Dedifferentiated amniotic fluid mesenchymal stem cell (primary cell): ENCODE results near the gene FREM3.
A peak's percentile ranks its signal among the peaks of the same experiment; 100 is the strongest.

ENCODE experiments used
- DNase-seq: peaks from one replicate; pipeline ENCODE4 v3.0.0-alpha.2; 2016; ENCODE audit errors: extremely low spot score

FREM3 gene

DNA sequence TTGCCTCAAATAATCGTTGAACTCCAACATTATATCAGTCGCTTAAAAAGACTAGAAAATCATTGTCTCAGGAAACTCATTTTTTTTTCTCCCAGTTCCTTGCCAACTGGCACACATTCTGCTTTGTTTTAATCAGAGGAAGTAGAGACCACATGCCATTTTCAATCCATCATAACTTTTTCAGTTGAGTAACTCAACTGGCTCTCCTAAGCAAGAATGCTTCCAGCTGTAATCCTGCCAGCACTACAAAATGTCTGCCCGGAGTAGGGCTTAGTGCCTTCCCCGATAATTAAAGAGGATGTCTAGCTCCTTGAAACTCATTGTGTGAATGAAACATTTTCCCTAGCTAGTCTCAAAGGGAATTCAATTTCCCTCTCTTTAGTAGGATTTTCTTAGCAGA is 33.0 kb downstream of the FREM3 start:
- DNase-seq, result peak; percentile 91

DNA sequence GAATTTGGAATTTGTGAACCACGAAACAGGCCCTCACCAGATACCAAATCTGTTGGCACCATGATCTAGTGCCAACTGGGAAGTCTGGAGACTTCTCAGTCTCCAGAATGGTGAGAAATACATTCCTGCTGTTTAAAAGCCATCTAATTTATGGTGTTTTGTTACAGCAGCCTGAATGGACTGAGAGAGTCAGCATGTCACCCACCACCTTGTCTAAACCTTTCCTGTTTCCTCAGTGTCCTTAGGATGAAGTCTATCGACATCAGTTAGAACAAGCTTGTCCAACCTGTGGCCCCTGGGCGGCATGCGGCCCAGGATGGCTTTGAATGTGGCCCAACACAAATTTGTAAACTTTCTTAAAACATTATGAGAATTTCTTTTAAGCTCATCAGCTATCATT is 42.1 kb downstream of the FREM3 start:
- no peak for DNase-seq

DNA sequence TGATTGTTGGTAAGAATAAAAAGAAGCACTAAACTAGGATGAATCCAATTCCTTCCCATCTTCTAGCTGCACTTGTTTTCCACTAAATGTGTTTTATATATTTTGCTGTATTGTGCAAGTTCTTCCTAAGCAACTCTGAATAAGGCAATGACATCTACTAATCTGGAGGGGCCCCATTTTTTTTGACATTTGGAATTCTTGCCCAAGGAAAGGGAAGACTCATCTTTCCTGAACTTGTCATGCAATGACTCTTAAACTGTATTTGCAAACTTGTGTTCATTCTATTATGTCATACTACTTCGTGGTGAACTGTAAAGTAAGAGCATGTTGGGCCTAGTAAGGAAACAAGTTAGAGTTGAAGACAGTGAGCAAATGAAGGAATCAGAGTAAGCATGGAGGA is 45.9 kb downstream of the FREM3 start:
- DNase-seq, result no peak

DNA sequence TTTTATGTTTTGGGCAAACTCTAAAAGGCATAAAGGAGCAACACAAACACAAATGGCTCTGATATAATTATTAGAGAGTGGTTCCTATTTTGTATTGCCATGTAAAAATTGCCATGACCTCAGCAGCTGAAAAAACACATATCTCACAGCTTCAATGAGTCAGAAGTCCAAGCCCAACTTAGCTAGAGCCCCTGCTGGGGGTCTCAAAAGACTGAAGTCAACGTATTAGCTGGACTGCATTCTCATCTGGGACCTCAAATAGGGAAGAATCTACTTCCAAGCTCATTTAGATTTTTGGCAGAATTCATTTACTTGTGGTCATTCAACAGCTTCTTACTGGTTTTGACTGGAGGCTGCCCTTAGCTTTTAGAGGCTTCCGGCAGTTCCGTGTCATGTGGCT is 47.4 kb downstream of the FREM3 start:
- DNase-seq, result no peak

DNA sequence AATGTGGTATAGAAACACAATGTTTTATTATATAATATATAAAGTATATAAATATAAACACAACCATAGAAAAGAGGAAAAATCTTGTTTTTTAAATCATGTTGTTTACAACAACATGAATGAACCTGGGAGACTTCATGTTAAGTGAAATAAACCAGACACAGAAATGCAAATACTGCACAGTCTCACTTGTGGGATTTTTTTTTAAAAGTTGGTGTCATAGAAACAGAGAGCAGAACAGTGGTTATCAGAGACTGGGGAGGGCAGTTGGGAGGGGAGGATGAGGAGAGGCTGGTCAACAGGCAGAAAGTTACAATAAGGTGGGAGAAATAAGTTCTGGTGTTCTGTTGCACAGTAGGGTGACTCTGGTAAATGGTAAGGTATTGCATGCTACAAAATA is 57.1 kb downstream of the FREM3 start:
- DNase-seq, result no peak

DNA sequence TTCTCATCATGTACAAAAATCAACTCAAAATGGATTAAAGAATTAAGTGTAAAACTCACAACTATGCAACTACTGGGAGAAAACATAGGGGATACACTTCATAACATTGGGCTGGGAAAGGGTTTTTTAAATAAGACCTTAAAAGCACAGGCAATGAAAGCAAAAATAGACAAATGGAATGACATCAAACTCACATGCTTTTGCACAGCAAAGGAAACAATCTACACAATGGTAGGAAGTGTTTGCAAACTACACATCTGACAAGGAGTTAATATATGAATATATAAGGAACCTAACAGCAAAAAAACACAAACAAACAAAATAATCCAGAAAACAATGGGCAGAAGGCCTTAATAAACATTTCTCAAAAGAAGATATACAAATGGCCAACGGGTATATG is 57.9 kb downstream of the FREM3 start:
- DNase-seq, result no peak

DNA sequence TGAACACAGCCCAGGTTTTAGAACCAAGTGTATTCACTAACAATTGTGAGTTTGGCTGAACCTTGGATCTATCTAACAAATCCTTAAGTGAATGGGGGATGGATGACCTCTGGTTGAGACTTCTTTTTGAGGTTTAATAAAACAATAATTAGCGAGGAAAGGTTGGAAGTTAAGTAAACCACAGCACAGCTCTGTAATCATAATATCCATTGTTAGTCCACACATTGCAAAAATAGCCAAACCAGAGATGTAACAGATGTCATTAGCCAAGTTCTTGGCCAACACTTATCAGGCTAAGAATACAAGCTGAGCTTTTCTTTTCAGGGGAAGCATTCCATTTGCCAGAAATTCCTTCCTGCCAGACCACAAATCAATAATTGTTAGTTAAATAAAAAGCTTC is 59.1 kb downstream of the FREM3 start:
- no peak for DNase-seq

DNA sequence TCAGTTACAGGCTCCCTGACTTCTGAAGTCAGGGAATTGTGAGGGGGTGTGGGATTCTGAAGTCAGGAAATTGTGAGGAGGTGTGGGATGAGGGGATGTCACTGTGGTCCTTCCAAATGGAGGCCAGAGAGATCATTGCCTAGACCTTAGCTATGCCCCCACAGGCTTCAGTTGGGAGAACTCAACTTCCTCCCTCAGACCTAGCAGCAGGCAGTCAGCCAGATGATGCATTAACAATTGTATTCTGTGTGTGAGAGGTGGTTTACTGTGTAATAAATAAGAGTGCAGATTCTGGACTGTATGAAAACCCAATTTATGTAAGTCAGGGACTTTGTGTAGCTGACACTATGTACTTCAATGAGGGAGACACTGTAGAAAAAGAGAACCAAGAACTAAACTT is 65.7 kb downstream of the FREM3 start:
- DNase-seq, result no peak

DNA sequence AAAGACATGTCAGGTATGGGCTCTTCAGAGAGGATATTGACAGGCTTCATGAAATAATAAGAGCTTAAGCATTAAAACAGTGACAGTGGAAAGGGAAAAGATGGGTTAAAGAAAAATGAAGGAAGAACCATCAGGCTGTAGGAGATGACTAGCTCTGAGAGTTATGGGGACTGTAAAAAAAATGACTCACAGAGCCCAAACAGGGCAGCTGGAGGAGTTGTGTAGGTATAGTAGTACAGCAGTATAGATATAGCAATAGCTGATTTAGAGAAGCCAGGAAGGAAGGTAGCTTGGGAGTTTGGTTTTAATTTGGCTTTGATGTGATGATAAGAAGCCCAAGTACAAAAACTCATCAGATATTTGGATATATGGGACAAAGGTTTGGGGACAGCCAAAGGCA is 66.6 kb downstream of the FREM3 start:
- no peak for DNase-seq

DNA sequence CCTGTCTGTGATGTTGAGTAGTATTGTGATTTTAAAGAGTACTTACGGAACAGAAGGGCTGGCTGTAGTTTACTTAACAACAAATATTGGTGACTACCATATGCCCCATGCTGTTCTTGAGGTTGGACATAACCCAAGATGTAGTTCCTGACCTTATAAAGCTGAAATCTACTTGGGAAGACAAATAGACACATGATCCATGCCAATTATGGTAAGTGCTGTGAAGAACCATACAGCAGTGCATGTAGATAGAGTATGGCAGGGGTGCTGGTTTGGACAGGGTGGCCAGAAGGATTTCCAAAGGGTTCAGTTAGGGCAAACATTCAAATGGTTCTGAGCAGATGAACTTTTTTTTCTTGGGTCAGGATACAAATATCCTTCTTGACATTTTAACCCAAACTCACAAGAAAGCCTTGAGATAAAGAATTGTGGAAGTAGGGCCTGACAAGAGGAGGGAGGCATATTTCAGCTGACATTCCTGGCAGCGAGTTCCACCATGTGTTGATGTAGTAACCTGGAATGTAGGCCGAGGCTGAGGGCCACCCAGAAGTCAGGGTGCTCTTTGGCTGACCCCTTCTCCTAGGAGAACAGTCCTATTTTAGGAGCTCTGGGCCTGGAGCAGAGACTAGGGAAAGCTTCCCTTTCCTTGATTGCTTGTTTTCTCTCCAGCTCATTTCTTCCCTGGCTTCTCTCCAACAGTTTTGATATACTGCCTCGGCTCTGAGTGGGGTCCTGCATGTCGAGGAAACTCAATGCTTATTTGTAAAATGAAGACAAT is 74.2 kb downstream of the FREM3 start:
- peak; percentile 43 for DNase-seq

DNA sequence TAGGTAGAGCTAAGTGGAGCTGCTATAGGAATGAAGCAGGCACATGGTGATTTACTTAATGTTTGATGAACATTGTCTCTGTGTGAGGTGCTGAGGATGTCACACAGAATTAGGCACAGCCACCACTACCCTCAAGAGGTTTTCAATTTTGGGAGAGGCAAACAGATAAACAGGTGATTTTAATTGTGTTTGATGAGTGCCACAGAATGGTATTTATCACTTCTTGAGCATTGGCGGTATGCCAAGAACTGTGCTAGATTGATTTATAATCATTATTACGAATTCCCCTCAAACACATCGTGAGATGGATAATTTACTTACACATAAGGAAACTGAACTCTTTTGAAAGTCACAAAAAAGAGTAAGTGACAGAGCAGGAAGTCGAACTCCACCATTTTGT is 74.8 kb downstream of the FREM3 start:
- no peak for DNase-seq

DNA sequence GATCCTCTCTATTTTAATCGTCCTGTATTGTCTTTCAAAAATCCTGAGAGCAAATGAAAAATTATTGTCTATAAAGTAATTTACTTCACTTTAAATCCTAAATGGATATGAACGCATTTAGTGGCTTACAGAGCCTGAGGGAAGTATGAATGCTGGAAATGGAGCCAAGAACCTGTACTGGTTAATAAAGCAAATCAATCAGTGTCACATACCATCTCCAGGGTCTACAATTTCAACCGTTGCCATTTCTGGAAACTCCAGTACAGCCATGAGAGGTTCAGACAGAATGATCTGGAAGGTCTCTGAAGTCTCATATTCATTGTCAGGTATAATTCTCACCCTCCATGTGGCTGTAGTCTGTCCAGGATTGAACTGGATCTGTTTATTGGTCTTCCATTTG is 76.6 kb downstream of the FREM3 start:
- DNase-seq, result no peak

DNA sequence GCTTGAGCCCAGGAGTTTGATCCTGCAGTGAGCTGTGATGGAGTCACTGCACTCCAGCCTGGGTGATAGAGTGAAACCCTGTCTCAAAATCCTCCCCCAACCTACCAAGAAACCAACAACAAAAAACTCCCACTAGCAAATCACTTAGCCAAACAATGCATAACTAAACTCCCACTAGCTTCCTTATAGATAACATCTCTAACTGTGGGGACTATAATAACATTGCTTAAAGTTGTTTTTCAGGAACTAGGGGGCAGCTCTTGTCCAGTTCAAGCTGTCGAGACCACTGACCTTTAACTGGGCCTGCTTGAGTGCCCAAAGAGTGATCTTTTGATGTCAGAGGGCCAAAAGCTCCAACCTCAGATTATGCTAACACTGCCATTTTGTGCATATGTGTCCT is 81.7 kb downstream of the FREM3 start:
- no peak for DNase-seq

DNA sequence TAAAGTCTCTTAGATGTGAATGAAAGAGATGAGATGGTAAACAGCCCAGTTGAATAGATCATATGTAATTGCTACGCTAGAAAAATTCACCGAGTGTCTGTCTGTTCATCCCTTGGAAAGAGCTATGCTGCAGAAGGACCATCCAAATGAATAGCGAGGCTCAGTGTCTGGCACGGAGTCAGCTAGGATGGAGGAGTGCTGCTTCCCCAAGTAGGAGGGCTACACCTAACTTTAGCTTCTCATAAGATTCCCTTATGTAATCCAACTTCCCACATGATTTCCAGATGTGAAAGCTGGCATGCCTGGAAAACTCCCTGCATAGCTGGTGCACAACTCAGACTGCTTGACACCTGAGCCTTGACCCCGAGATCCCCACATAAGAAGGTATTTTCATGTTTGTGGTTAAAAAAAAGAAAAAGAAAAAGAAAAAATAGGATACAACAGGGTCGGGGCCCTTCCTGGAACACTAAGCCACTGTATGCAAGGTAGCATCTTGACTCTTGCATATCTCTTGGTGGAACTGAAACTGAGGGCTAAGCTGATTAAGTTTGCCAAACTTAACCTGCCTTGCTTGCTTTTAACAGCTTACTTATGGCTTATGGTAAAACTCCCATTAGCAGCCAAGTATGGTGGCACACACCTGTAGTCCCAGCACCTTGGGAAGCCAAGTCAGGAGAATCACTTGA is 82.3 kb downstream of the FREM3 start:
- no peak for DNase-seq

DNA sequence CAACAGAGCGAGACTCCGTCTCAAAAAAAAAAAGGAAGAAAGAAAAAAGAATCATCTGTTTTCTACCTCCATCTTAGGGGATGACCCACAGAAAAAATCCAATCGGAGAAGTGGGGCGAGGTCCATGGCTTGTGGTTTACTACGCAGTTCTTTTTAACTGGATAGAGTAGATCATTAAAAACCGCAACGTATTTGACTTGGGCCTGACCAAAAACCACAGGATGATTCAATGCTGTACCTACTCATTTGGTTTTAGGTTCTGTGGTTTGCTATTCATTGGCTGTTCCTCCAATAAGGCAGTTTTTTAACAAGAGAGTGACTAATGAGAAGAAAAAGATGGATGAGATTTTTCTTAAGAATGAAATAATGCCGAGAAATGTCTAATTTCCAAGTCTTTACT is 83.7 kb downstream of the FREM3 start:
- DNase-seq, result no peak

DNA sequence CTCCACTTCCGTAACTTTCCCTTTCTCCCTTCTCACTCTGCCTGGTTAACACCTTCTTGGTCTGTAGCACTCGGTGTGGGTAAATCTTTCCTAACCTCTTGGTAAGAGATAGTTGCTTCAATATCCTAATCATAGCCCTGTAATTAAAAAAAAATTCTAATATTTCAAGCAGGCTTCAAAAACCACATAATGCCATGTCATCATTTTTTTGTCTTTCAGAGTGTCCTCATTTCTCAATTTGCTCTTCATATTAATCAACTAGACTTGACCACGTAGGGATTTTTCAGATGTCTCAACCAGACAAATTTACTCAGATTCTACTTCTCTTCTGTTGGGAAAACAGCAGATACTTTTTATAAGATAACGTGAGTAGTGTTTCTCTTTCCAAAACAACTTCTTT is 91.0 kb downstream of the FREM3 start:
- DNase-seq, result no peak

DNA sequence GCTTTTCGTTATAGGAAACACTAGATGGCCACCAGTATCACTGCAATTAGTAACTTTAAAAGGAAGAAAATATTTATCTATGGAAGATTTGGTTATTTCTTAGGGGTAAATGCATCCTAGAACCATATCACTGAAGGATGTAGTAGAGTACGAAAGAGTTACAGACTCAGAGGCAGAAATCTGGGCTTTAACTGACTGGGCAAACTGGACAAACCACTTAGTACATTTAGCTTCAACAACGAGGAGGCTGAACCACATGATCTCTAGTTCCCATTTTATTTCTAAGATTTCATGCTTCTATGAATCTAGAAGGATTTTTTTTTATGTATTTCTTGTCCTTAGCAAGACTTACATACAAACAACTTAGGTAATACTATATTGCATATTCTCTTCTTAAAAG is 94.0 kb downstream of the FREM3 start:
- no peak for DNase-seq

DNA sequence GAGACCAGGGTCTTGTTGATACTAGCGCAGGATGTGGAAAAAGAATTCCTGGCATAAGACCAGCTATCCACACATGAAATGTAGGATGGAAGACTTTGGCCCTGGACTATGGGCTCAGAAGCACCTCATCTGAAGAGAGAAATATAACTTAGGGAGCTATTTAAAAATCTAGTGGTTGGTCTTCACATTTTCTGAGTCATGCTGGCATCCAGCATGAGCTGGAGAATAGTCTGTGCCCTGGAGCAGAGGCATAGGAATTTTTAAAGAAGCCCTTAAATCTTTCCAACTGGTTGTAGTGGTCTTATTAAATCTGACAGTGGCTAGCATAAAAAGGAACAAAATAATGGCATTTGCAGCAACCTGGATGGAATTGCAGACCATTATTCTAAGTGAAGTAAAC is 100.6 kb downstream of the FREM3 start:
- peak; percentile 43 for DNase-seq

DNA sequence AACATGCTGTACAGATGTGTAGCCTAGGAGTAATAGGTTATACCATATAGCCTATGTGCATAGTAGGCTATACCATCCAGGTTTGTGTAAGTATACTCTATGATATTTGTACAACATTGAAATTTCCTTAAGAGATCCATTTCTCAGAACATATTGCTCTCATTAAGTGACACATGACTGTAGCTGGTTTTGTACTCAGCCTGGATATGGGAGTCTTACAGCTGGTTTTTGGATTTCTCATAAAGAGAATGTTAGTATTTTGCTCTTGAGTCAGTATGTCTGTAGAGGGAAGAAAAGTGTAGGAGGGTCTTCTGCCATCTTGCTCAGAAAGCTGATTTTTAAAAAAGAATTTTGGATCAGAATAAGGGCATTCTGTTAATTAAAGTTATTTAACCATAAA is 101.7 kb downstream of the FREM3 start:
- DNase-seq, result no peak

DNA sequence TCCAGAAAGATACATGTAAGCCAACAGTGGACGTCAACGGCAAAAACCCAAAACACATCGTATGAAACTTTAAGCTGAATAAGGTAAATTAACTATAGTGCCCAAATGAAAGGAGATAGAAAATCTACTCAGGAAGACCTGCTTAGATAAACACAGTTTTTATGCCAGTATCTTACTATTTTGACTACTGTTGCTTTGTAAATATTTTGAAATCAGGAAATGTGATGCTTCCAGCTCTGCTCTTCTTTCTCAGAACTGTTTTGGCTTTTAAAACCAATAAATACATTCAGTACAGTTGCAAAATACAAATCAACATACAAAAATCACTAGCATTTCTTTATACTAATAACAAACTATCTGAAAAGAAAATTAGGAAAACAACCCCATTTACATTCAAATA is 103.2 kb downstream of the FREM3 start:
- no peak for DNase-seq

DNA sequence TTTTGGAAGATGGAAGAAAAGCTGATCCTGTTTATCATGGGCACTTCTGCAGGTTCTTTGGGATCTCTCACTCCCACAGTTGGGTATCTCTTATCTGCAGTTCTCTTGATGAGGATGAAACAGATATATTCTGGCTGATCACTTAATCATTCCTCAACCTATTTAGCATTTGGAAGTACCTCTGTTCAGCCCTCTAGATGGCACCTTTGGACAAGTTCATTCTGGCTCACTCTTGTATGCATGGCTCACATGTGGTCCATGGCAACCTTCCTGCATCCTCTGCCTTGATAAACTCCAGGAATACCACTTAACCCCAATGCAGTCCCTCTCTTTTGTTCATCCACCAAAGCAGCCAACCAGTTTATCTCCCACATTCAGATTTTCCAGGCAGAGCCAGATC is 112.8 kb downstream of the FREM3 start:
- DNase-seq, result no peak

DNA sequence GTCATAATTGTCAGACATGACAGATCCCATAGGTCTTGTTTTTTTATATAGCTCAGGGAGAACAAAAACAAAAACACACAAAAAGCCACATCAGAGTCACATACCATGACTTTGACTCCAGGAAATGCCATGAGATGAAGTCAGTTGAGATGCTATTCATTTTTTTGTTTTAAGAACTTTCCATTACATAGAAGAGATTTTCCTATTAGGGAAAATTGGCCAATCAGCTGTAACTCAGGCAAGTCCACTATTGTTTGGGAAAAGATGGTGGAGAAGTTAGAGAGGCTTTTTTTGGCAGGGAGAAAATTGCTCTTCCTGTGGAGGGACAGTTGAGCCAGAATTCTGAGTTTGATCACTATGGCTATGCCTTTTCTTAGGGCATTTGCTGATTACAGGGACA is 114.4 kb downstream of the FREM3 start:
- DNase-seq, result peak; percentile 83

DNA sequence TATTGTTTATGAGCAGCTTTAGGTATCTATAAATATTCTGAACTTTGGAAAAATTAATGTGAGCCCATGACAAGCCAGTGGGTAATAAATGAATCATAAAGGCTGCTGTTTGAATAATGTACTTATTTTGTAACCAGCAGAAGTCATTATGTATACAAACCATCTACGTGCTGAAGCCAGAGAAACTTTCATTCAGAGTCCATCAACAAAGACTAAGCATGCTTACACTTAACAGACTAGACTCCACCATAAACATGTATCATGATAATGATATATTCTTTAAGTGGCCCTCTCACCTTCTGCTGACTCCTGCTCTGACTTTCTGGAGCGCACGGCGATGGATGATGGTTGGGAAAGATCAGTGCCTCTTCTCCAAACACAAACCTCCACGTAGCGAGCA is 114.9 kb downstream of the FREM3 start:
- no peak for DNase-seq
